GM23338 (cell line): ENCODE results near the gene RPS6KA4. TPM values are rescaled to one million over a fixed set of nuclear protein-coding genes. Genes with fewer than 3 reads are reported as not detected.

Experiments used
- ATAC-seq: fragments of 200-7000 bp; cut with Tn5 transposase; 3 replicates; pipeline ENCODE4 v1.9.1; 2020
- DNase-seq: peaks from one replicate; pipeline ENCODE4 v3.0.0-alpha.2; 2015; ENCODE audit warnings: low spot score
- H2AFZ ChIP-seq: fragments of 200-600 bp; sonication (generic); 2 replicates; pipeline ENCODE4 v1.8.0; 2016; ENCODE audit warnings: antibody characterized with exemption, mild to moderate bottlenecking, moderate library complexity
- H3F3A ChIP-seq: fragments of 200-600 bp; sonication (generic); replicated peaks from 2 replicates; pipeline ENCODE4 v1.8.0; 2017; ENCODE audit warnings: antibody characterized with exemption, mixed run types, low read depth
- H3K27ac ChIP-seq: fragments of 200-600 bp; sonication (generic); 2 replicates; pipeline ENCODE4 v1.6.1; 2016; ENCODE audit warnings: low read depth
- H3K27me3 ChIP-seq: fragments of 200-600 bp; sonication (generic); 2 replicates; pipeline ENCODE4 v1.8.0; 2016; ENCODE audit warnings: mild to moderate bottlenecking, mixed run types, moderate library complexity; ENCODE audit not compliant: insufficient read depth
- H3K36me3 ChIP-seq: fragments of 200-600 bp; sonication (generic); 2 replicates; pipeline ENCODE4 v1.8.0; 2016; ENCODE audit warnings: mild to moderate bottlenecking; ENCODE audit not compliant: insufficient read depth
- H3K4me1 ChIP-seq: fragments of 200-600 bp; sonication (generic); 2 replicates; pipeline ENCODE4 v1.8.0; 2016; ENCODE audit warnings: mild to moderate bottlenecking, moderate library complexity; ENCODE audit not compliant: insufficient read depth
- H3K4me2 ChIP-seq: fragments of 200-600 bp; sonication (generic); 2 replicates; pipeline ENCODE4 v1.7.1; 2017; ENCODE audit warnings: mixed run types
- H3K4me3 ChIP-seq: fragments of 200-600 bp; sonication (generic); 2 replicates; pipeline ENCODE4 v1.6.1; 2016; ENCODE audit warnings: mixed run types
- H3K79me2 ChIP-seq: fragments of 200-600 bp; sonication (generic); replicated peaks from 2 replicates; pipeline ENCODE4 v1.8.0; 2017; ENCODE audit warnings: mild to moderate bottlenecking; ENCODE audit not compliant: insufficient read depth
- H3K9me2 ChIP-seq: fragments of 200-600 bp; sonication (generic); 2 replicates; pipeline ENCODE4 v1.8.0; 2017; ENCODE audit not compliant: insufficient read depth
- H4K20me1 ChIP-seq: fragments of 200-600 bp; sonication (generic); replicated peaks from 2 replicates; pipeline ENCODE4 v1.8.0; 2017; ENCODE audit warnings: mild to moderate bottlenecking; ENCODE audit not compliant: insufficient read depth
- H3K27ac Mint-ChIP-seq: 2 replicates; pipeline ENCODE4 v1.8.0; 2020; ENCODE audit warnings: inconsistent platforms, mild to moderate bottlenecking, moderate library complexity, mixed read lengths
- H3K27me3 Mint-ChIP-seq: 3 replicates; pipeline ENCODE4 v1.8.0; 2022; ENCODE audit warnings: low read depth, mild to moderate bottlenecking, moderate library complexity, mixed read lengths, inconsistent platforms; ENCODE audit not compliant: insufficient read depth, poor library complexity
- H3K36me3 Mint-ChIP-seq: 3 replicates; pipeline ENCODE4 v1.8.0; 2021; ENCODE audit warnings: low read depth, mild to moderate bottlenecking, inconsistent platforms, moderate library complexity, mixed read lengths
- H3K4me1 Mint-ChIP-seq: 3 replicates; pipeline ENCODE4 v1.8.0; 2020; ENCODE audit warnings: mild to moderate bottlenecking, inconsistent platforms, mixed read lengths
- H3K4me3 Mint-ChIP-seq: 3 replicates; pipeline ENCODE4 v1.8.0; 2021; ENCODE audit warnings: moderate library complexity, mild to moderate bottlenecking, inconsistent platforms, mixed read lengths
- H3K9me3 Mint-ChIP-seq: 3 replicates; pipeline ENCODE4 v1.8.0; 2020; ENCODE audit warnings: moderate library complexity, mild to moderate bottlenecking, inconsistent platforms, mixed read lengths
- CREB1 ChIP-seq: fragments of 250-450 bp; sonication (Bioruptor Pico); IDR thresholded peaks from 2 replicates; pipeline ENCODE4 v1.5.0; 2020; ENCODE audit warnings: low read depth, mild to moderate bottlenecking, moderate library complexity
- CTCF ChIP-seq, 2 experiments: fragments of 200-600 bp in 1 of 2; sonication (generic) in 1 of 2; conservative IDR thresholded peaks; 2 replicates each; pipeline versions ENCODE4 v1.5.1 to v1.6.1; 2016 to 2017; ENCODE audit warnings: antibody characterized with exemption in 2 of 2, low read depth in 2 of 2, mild to moderate bottlenecking in 2 of 2, moderate library complexity in 1 of 2
- ETS1 ChIP-seq: IDR thresholded peaks from 2 replicates; pipeline ENCODE4 v1.6.1; 2016; ENCODE audit warnings: antibody characterized with exemption
- EZH2 ChIP-seq: fragments of 200-600 bp; sonication (generic); IDR thresholded peaks from one replicate; pipeline ENCODE4 v1.8.0; 2017; ENCODE audit warnings: antibody characterized with exemption, mild to moderate bottlenecking, low read depth; ENCODE audit not compliant: unreplicated experiment
- EZH2phosphoT487 ChIP-seq: fragments of 200-600 bp; sonication (generic); IDR thresholded peaks from one replicate; pipeline ENCODE4 v1.8.1; 2018; ENCODE audit warnings: antibody characterized with exemption; ENCODE audit not compliant: unreplicated experiment
- JUNB ChIP-seq: IDR thresholded peaks from one replicate; pipeline ENCODE4 v1.6.1; 2016; ENCODE audit warnings: antibody characterized with exemption; ENCODE audit not compliant: unreplicated experiment
- NANOG ChIP-seq: IDR thresholded peaks from 2 replicates; pipeline ENCODE4 v1.6.1; 2016; ENCODE audit warnings: antibody characterized with exemption, borderline replicate concordance
- POLR2AphosphoS5 ChIP-seq: IDR thresholded peaks from 2 replicates; pipeline ENCODE4 v1.6.1; 2016; ENCODE audit warnings: antibody characterized with exemption, low read depth
- REST ChIP-seq: IDR thresholded peaks from one replicate; pipeline ENCODE4 v1.6.1; 2018; ENCODE audit warnings: antibody characterized with exemption; ENCODE audit not compliant: unreplicated experiment
- STAT1 ChIP-seq: IDR thresholded peaks from one replicate; pipeline ENCODE4 v1.6.1; 2016; ENCODE audit warnings: antibody characterized with exemption; ENCODE audit not compliant: unreplicated experiment
- ZNF114 ChIP-seq: fragments of 250-450 bp; sonication (Bioruptor Pico); IDR thresholded peaks from 2 replicates; pipeline ENCODE4 v1.5.0; 2020; ENCODE audit warnings: mild to moderate bottlenecking, moderate library complexity
- ZNF331 ChIP-seq: fragments of 250-450 bp; sonication (Bioruptor Pico); IDR thresholded peaks from 2 replicates; pipeline ENCODE4 v1.5.0; 2020; ENCODE audit warnings: low read depth, mild to moderate bottlenecking, moderate library complexity
- ZNF462 ChIP-seq: fragments of 250-450 bp; sonication (Bioruptor Pico); IDR thresholded peaks from 2 replicates; pipeline ENCODE4 v1.5.0; 2020; ENCODE audit warnings: mild to moderate bottlenecking, moderate library complexity
- polyA plus RNA-seq: library from polyadenylated mRNA; unstranded; fragments of >200 nt; fragmentation: Nextera tagmentation; extraction: Ambion mirVana; gene quantifications from 2 replicates; pipeline ENCODE4 v1.2.1, GENCODE V29; 2016
- total RNA-seq: library from RNA; depleted of rRNA; stranded (reverse); fragments of >200 nt; shearing (Covaris generic); gene quantifications from 2 replicates; pipeline ENCODE4 v1.2.3, GENCODE V29; 2014

Gene RPS6KA4
- total and polyA plus RNA-seq, 2 experiments from 2014 or later, result 3.5 to 19.9 TPM

GRCh38 chr11:64362339-64362738, 3.4 kb downstream of the RPS6KA4 start:
- H3K27ac ChIP-seq, result no peak overlapping the region
- H3K9me3 Mint-ChIP-seq, result no peaks in the 10 kb centered on the region
- DNase-seq (no peak), ATAC-seq (no peak)
- no peak overlapping the region for H3K4me3 Mint-ChIP-seq
- peaks cover 14% of the 10 kb centered on the region; the same call in 1 of the 2 replicates for H3K27me3 ChIP-seq
- TF ChIP-seq POLR2AphosphoS5 (no peak), EZH2 (no peak), ZNF462 (CRISPR knock-in tag) (no peak), NANOG (no peak), REST (no peak), STAT1 (no peak), ZNF114 (CRISPR knock-in tag) (no peak), ZNF331 (CRISPR knock-in tag) (no peak), ETS1 (no peak), CTCF (conservative IDR thresholded peaks at IDR 0.05; ENCODE audit: low read depth in 2 of 2) (no peak), JUNB (no peak), CREB1 (CRISPR knock-in tag) (no peak), EZH2phosphoT487 (no peak)
- H3K4me2 ChIP-seq, result no peak overlapping the region
- H3K36me3 ChIP-seq, result no peaks in the 10 kb centered on the region
- peaks cover 20% of the 10 kb centered on the region for H3K4me1 Mint-ChIP-seq
- no peaks in the 10 kb centered on the region for H3K9me2 ChIP-seq
- peaks cover 26% of the 10 kb centered on the region for H3K36me3 Mint-ChIP-seq
- no peaks in the 10 kb centered on the region; the same call in 1 of the 2 replicates for H4K20me1 ChIP-seq
- no peak overlapping the region for H3K27ac Mint-ChIP-seq
- peaks cover 10% of the 10 kb centered on the region; the same call in 1 of the 2 replicates for H3K4me1 ChIP-seq
- H3K4me3 ChIP-seq, result no peak overlapping the region
- no peaks in the 10 kb centered on the region for H3K79me2 ChIP-seq
- H3F3A ChIP-seq, result 0 out of 2 replicates have a peak, but pooled peaks cover 7% of the 10 kb centered on the region
- no peak overlapping the region for H2AFZ ChIP-seq
- H3K27me3 Mint-ChIP-seq, result peaks cover 18% of the 10 kb centered on the region
